Renal cortical epithelial cell (primary cell): ENCODE measurements around the gene NALCN. TPM values are rescaled to one million over a fixed set of nuclear protein-coding genes. Genes with fewer than 3 reads are reported as not detected.
"Not testable (repeated sequence)": the region's sequence is repeated elsewhere in the genome, so short reads cannot be mapped to it uniquely, and the experiment has no call there.

Source experiments
- DNase-seq: peaks from one replicate; pipeline ENCODE4 v3.0.0-alpha.2; 2011; ENCODE audit warnings: low read depth
- total RNA-seq: library from RNA; depleted of rRNA; stranded (reverse); fragments of >200 nt; gene quantifications from 2 replicates; pipeline ENCODE4 v1.2.3, GENCODE V29; 2014

The NALCN gene
- total RNA-seq, 1 donor from 2014 or later: 7.2 TPM

DNA sequence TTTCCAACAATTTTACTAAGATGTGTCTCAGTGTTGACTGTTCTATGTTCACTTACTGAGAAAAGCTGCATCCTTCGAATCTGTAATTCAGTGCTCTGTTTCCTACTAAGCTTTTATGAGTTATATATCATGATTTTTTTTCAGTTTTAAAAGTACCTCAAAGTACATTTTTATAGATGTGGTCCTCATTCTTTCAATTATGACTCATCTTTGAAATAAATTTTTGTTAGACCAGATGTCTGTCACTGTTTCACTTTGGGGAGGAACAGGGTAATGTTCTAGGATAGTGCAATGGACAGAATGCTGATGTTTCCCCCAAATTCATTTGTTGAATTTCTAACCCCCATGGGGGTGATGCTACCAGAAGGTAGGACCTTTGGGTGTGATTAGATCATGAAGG, 74.8 kb downstream of the NALCN start:
- no peak for DNase-seq

DNA sequence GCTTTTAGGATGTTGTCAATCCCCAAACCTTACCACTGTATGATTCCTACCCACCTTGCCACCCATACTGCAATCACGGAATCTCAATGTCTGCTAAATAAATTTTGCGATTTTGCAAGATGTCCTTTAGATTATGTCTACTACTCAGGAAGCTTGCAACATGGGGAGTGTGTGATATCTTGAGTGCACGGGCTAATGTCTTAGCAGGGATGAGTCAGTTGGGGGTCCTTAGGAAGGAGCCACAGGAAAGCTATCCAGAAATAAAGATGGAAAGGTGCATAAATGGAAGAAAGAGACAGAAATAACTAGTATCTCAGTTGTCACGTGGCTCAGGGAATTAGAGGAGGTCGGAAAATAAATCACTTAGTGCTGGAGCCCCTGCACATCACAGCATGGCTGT, 77.1 kb downstream of the NALCN start:
- no peak for DNase-seq

- no peak for DNase-seq
Observed at GRCh38 chr13:101332583-101332982, 83.7 kb downstream of the NALCN start.

- no peak for DNase-seq
Observed at GRCh38 chr13:101331731-101332130, 84.6 kb downstream of the NALCN start.

GRCh38 chr13:101327871-101328270, 88.4 kb downstream of the NALCN start:
- no peak for DNase-seq

- no peak for DNase-seq
Observed at GRCh38 chr13:101326710-101327109, 89.6 kb downstream of the NALCN start.

- DNase-seq: no peak
Observed at GRCh38 chr13:101325423-101325822, 90.9 kb downstream of the NALCN start.

DNA sequence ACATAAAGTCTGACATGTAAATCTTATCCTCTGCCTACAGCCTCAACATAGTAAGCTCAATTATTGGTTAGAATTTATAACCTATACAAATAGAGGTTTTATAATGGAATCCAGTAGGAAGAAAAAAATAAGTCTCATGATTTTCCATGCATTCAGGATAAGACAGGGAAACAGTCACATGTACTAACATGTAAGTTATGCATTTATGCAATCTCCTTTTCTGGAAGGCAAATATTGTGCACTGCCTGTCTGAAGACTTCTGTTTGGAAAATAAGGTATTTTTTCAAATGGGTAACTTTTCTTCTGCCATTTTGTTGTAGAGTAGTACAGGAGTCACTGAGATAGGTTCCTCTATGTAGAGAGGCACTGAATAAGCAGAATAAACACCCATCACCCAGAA, 92.7 kb downstream of the NALCN start:
- no peak for DNase-seq

DNA sequence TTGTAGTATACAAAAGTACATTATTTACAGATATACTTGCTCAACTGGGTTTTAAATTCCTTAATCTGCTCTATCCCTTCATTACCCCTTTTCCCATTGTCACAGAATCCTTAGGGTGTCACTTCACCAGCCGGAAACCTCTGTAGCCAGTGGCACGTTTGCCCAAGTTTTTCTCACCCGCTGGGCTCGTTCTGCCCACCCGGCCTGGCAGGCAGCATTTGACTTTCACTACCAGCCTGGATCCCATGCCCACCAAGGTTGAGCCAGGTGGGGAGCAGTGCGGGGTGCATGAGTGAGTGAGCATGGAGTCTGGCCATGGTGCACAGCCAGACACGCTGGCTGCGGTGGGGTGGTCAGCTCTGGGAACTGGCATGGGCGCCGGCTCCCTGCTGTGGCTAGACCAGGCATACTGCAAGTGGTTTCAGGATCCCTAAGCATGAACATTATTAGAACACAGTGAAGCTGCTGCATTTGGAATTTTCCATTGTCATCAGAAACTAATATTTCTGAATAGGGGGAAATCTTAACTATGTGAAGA, 98.3 kb downstream of the NALCN start:
- no peak for DNase-seq

DNA sequence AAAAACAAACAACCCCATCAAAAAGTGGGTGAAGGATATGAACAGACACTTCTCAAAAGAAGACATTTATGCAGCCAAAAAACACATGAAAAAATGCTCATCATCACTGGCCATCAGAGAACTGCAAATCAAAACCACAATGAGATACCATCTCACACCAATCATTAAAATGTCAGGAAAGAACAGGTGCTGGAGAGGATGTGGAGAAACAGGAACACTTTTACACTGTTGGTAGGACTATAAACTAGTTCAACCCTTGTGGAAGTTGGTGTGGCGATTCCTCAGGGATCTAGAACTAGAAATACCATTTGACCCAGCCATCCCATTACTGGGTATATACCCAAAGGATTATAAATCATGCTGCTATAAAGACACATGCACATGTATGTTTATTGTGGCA, 102.8 kb downstream of the NALCN start:
- not testable (repeated sequence) for DNase-seq

GRCh38 chr13:101309014-101309619, 107.2 kb downstream of the NALCN start:
- peak; percentile 4 for DNase-seq

DNA sequence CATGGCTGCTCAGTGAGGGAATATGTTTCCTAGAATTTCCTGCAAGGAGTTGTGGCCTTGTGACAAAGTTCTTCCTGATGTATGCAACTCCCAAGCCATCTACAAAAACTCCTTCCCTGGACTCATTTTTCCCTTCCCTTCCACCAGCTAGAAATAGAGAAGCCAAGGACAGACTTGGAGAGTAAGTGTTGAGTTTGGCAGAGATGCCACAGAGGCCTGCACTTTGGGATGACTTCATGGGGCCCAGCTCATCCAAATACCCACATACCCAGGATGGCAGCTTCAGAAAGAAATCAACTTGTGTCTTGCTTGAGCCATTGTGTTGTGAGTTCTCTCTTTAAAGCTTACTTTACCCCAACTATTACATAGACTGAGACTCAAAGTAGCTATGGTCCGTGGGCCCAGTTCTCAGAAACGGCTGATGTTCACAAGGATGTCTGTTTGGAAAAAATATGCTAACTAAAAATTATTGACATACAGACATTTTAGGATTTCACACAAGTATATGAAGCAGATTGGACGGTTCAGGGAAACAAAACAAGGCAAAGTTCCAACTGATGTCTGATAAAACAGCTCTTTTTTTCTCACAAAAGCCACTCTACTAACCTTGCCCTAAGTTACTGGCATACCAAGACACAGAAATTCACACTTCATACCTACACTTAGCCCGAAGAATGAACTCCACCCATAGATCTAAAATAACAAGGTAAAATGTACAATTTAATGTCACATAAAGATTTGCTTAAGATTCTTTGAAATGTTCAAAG, 107.9 kb downstream of the NALCN start:
- DNase-seq: no peak

DNA sequence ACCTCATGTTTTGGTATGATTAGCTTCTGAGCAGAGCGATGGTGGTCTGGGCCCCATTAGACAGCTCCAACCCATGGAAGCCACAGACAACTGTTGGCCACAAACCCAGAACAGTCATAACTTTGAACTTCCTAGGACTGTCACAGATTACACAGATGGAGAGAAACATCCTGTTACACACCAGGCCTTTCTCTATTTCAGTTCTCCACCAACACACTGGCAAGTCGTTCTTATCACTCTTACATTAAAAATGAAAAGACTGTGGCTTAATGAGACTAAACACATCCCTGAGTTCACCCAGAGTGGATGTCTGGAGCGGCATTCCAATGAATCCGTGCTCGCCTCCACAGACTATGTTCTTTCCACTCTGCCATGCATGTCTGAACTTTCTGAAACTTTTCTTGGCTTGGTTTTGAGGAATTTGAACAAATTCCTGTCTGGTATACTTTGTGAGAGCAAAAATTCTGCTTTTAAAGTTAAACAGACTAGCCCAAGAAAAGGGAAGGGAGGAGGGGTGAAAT, 109.1 kb downstream of the NALCN start:
- DNase-seq: peak; percentile 38

DNA sequence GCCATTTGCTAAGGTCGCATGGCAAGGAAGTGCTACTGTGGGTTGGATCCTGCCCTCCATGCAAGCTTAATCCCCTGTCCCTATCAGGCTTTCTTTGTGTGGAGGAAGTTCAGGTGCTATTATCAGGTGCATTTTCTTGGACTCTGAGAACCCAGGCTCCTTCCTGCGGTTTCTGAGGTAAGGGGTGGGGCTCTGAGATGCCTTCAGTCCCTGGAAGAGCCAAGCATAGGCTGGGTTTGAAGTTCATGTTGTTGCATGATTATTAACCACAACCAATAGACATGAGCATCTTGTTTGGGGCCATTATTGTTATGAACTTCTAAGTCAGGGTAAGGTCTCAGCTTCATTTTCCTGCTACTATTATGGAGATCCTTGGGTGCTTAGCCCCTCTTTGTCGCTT, 109.5 kb downstream of the NALCN start:
- DNase-seq: no peak

DNA sequence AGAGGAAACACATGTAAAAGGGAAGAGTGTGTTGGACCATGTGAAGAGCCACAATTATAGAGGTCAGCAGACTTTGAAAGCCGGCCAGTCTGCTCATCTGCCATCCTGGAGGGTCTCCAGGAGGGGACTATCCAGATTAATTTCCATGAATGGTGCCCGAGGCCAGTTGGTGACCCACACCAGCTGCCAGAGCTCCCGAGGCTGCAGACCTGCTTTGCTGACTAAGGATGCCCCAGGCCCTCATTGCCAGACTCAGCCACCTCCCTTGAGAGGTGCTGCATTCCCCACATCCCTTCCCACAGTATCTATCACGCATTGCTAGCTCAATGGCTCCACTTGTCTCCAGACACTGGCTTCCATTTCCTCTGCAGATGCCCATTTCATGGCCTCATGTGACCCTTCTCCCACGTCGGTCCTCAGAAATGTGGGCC, 110.3 kb downstream of the NALCN start:
- no peak for DNase-seq

GRCh38 chr13:101303521-101303920, 112.8 kb downstream of the NALCN start:
- DNase-seq: no peak

GRCh38 chr13:101301053-101301452, 115.3 kb downstream of the NALCN start:
- no peak for DNase-seq

GRCh38 chr13:101300531-101300930, 115.8 kb downstream of the NALCN start:
- DNase-seq: no peak

DNA sequence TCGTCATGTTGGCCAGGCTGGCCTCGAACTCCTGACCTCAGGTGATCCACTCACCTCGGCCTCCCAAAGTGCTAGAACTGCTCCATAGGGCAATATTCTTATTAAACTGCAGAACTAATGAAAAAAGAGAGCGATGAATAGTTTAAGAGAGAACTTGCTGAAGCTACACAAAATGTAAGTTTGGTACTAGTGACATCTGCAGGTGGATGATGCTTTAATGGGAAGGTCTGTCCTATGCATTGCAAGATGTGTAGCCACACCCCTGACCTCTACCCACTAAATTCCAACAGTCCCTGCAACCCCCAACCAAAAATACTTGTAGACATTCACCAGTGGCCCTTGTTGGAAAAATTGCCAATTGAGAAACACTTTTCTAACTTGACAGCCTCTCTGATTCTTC, 117.8 kb downstream of the NALCN start:
- DNase-seq: no peak

- no peak for DNase-seq
Observed at GRCh38 chr13:101297794-101298193, 118.5 kb downstream of the NALCN start.

- DNase-seq: no peak
Observed at GRCh38 chr13:101292711-101293110, 123.6 kb downstream of the NALCN start.

- no peak for DNase-seq
Observed at GRCh38 chr13:101291646-101292515, 124.4 kb downstream of the NALCN start.
